ENCODE data around the gene AKAP6.

- TF ChIP-seq, protein P1, sequence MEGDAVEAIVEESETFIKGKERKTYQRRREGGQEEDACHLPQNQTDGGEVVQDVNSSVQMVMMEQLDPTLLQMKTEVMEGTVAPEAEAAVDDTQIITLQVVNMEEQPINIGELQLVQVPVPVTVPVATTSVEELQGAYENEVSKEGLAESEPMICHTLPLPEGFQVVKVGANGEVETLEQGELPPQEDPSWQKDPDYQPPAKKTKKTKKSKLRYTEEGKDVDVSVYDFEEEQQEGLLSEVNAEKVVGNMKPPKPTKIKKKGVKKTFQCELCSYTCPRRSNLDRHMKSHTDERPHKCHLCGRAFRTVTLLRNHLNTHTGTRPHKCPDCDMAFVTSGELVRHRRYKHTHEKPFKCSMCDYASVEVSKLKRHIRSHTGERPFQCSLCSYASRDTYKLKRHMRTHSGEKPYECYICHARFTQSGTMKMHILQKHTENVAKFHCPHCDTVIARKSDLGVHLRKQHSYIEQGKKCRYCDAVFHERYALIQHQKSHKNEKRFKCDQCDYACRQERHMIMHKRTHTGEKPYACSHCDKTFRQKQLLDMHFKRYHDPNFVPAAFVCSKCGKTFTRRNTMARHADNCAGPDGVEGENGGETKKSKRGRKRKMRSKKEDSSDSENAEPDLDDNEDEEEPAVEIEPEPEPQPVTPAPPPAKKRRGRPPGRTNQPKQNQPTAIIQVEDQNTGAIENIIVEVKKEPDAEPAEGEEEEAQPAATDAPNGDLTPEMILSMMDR (IDR thresholded peaks at IDR 0.05; ENCODE audit: insufficient read depth, low read depth, low read length), result no peak
- TF ChIP-seq EZH2 (IDR thresholded peaks at IDR 0.05; ENCODE audit: insufficient read depth, low read length), result no peak
Measured at GRCh38 chr14:32435411-32435810, 106.3 kb downstream of the AKAP6 start.
